PC-9 (cell line): ENCODE results near the gene CNIH3.

Experiments
- CTCF ChIP-seq: fragments of 200-600 bp; sonication (generic); conservative IDR thresholded peaks from 2 replicates; pipeline ENCODE4 v1.6.1; 2017; ENCODE audit warnings: mixed run types, antibody characterized with exemption, mild to moderate bottlenecking, moderate library complexity
- EZH2 ChIP-seq: fragments of 200-600 bp; sonication (generic); IDR thresholded peaks from 2 replicates; pipeline ENCODE4 v1.8.0; 2017; ENCODE audit warnings: antibody characterized with exemption, low read depth

GRCh38 chr1:224766266-224766665, 150.1 kb downstream of the CNIH3 start:
- no peak for TF ChIP-seq CTCF
- TF ChIP-seq EZH2 = no peak
